ENCODE data around the gene PDPN.

DNA sequence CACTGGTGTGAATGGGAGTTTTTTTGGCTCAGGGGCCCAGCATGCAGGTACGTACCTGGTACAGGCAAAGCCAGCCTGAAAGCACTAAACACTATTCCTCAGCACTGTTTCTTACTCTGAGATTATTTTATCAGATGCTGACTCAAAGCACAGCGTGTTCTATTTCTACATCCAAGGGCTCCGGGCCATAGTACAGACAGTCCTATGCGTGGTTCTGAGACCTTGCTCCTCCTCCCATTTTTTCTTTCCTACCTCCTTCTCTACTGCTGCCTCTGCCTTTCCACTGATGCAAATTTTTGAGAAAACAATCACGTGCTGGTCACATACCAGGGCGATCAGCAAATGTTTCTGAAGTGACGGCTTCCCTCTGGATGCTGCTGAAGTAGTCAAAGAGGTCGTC lies 36.3 kb downstream of the PDPN start:
- TF ChIP-seq, protein P1, sequence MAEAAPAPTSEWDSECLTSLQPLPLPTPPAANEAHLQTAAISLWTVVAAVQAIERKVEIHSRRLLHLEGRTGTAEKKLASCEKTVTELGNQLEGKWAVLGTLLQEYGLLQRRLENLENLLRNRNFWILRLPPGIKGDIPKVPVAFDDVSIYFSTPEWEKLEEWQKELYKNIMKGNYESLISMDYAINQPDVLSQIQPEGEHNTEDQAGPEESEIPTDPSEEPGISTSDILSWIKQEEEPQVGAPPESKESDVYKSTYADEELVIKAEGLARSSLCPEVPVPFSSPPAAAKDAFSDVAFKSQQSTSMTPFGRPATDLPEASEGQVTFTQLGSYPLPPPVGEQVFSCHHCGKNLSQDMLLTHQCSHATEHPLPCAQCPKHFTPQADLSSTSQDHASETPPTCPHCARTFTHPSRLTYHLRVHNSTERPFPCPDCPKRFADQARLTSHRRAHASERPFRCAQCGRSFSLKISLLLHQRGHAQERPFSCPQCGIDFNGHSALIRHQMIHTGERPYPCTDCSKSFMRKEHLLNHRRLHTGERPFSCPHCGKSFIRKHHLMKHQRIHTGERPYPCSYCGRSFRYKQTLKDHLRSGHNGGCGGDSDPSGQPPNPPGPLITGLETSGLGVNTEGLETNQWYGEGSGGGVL (tag by site-specific recombination; IDR thresholded peaks at IDR 0.05): no peak
- TF ChIP-seq, protein P2, sequence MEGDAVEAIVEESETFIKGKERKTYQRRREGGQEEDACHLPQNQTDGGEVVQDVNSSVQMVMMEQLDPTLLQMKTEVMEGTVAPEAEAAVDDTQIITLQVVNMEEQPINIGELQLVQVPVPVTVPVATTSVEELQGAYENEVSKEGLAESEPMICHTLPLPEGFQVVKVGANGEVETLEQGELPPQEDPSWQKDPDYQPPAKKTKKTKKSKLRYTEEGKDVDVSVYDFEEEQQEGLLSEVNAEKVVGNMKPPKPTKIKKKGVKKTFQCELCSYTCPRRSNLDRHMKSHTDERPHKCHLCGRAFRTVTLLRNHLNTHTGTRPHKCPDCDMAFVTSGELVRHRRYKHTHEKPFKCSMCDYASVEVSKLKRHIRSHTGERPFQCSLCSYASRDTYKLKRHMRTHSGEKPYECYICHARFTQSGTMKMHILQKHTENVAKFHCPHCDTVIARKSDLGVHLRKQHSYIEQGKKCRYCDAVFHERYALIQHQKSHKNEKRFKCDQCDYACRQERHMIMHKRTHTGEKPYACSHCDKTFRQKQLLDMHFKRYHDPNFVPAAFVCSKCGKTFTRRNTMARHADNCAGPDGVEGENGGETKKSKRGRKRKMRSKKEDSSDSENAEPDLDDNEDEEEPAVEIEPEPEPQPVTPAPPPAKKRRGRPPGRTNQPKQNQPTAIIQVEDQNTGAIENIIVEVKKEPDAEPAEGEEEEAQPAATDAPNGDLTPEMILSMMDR (tag by site-specific recombination; IDR thresholded peaks at IDR 0.05): no peak
- TF ChIP-seq, protein P3, sequence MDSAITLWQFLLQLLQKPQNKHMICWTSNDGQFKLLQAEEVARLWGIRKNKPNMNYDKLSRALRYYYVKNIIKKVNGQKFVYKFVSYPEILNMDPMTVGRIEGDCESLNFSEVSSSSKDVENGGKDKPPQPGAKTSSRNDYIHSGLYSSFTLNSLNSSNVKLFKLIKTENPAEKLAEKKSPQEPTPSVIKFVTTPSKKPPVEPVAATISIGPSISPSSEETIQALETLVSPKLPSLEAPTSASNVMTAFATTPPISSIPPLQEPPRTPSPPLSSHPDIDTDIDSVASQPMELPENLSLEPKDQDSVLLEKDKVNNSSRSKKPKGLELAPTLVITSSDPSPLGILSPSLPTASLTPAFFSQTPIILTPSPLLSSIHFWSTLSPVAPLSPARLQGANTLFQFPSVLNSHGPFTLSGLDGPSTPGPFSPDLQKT (IDR thresholded peaks at IDR 0.05; ENCODE audit: borderline replicate concordance, low read depth, low read length): no peak
- TF ChIP-seq MYNN (tag by site-specific recombination; IDR thresholded peaks at IDR 0.05; ENCODE audit: borderline replicate concordance): no peak

Data from HEK293 (cell line).